ENCODE data around the gene FOXO3B. TPM values are rescaled to one million over a fixed set of nuclear protein-coding genes. Genes with fewer than 3 reads are reported as not detected.

Gene FOXO3B
- total RNA-seq, 2 experiments from 2014 or later, result 3.2 to 3.6 TPM

Other genes starting within 250 kb of the FOXO3B start
- gene LGALS9C, start 205.5 kb downstream of the FOXO3B start, total RNA-seq, result not detected
- gene TBC1D28, start 37.9 kb downstream of the FOXO3B start, total RNA-seq, result not detected
- not detected for gene FBXW10, start 61.7 kb upstream of the FOXO3B start, total RNA-seq
- gene TVP23B, start 98.9 kb upstream of the FOXO3B start, total RNA-seq, result 10 to 100 TPM; 13.9 to 18.9 TPM
- gene PRPSAP2, start 175.8 kb upstream of the FOXO3B start, total RNA-seq, result 10 to 100 TPM; 24.9 to 25.5 TPM